CD14-positive monocyte (primary cell): ENCODE data around the gene HSPA4. TPM values are rescaled to one million over a fixed set of nuclear protein-coding genes. Genes with fewer than 3 reads are reported as not detected.

Experiments
- DNase-seq, 3 donors: peaks; one replicate each; pipeline ENCODE4 v3.0.0-alpha.2; 2011 to 2022
- H2AFZ ChIP-seq: 2 replicates; pipeline ENCODE4 v1.6.0; 2012; ENCODE audit warnings: mild to moderate bottlenecking, low read depth, low read length, inconsistent platforms; ENCODE audit not compliant: insufficient read depth, poor library complexity, severe bottlenecking
- H3K27ac ChIP-seq, 2 donors: 1 replicate in 1 of 2; 2 replicates in 1 of 2; pipeline ENCODE4 v1.5.1; 2012 to 2013; ENCODE audit warnings: low read length in 2 of 2, control low read depth in 1 of 2, inconsistent platforms in 1 of 2, low read depth in 1 of 2, mild to moderate bottlenecking in 1 of 2
- H3K27me3 ChIP-seq, 2 donors: one replicate each; pipeline versions ENCODE4 v1.6.0 to v1.6.1; 2011 to 2013; ENCODE audit warnings: low read length in 2 of 2; ENCODE audit not compliant: control insufficient read depth in 2 of 2, insufficient read depth in 2 of 2
- H3K36me3 ChIP-seq, 2 donors: replicated peaks in 1 of 2; 1 replicate in 1 of 2; 2 replicates in 1 of 2; pipeline versions ENCODE4 v1.5.1 to v1.6.1; 2012 to 2013; ENCODE audit warnings: low read length in 2 of 2, control low read depth in 1 of 2, inconsistent platforms in 1 of 2, mild to moderate bottlenecking in 1 of 2; ENCODE audit not compliant: insufficient read depth in 2 of 2, control insufficient read depth in 1 of 2
- H3K4me1 ChIP-seq, 2 donors: 1 replicate in 1 of 2; 2 replicates in 1 of 2; pipeline versions ENCODE4 v1.5.1 to v1.6.1; 2012 to 2013; ENCODE audit warnings: low read length in 2 of 2, control low read depth in 1 of 2, inconsistent platforms in 1 of 2, mild to moderate bottlenecking in 1 of 2, moderate library complexity in 1 of 2; ENCODE audit not compliant: insufficient read depth in 2 of 2, control insufficient read depth in 1 of 2
- H3K4me2 ChIP-seq: replicated peaks from 2 replicates; pipeline ENCODE3; 2012; ENCODE audit warnings: low read length, moderate library complexity, mild to moderate bottlenecking; ENCODE audit not compliant: poor library complexity, severe bottlenecking; ENCODE audit errors: extremely low read depth
- H3K4me3 ChIP-seq, 3 experiments: fragments of 200-600 bp in 1 of 3; sonication (generic) in 1 of 3; replicated peaks in 1 of 3; 1 replicate in 2 of 3; 2 replicates in 1 of 3; pipeline ENCODE4 v1.5.1; 2011 to 2013; ENCODE audit warnings: low read length in 3 of 3, mild to moderate bottlenecking in 3 of 3, control low read depth in 2 of 3, low read depth in 2 of 3, inconsistent platforms in 1 of 3, moderate library complexity in 1 of 3
- H3K79me2 ChIP-seq: 2 replicates; pipeline ENCODE4 v1.6.0; 2012; ENCODE audit warnings: mild to moderate bottlenecking, control low read depth, inconsistent platforms, low read length, moderate library complexity; ENCODE audit not compliant: insufficient read depth
- H3K9ac ChIP-seq: 2 replicates; pipeline ENCODE4 v1.6.0; 2017; ENCODE audit warnings: low read length, mild to moderate bottlenecking; ENCODE audit not compliant: insufficient read depth, poor library complexity, severe bottlenecking
- H3K9me3 ChIP-seq, 2 donors: replicated peaks in 1 of 2; 1 replicate in 1 of 2; 2 replicates in 1 of 2; pipeline versions ENCODE4 v1.5.1 to v1.6.1; 2012 to 2013; ENCODE audit warnings: low read length in 2 of 2, control low read depth in 1 of 2; ENCODE audit not compliant: control insufficient read depth in 1 of 2, insufficient read depth in 1 of 2
- H4K20me1 ChIP-seq: 2 replicates; pipeline ENCODE4 v1.6.0; 2012; ENCODE audit warnings: mild to moderate bottlenecking, low read length, control low read depth, moderate library complexity; ENCODE audit not compliant: insufficient read depth
- H3K27ac Mint-ChIP-seq, 7 donors: one replicate each; pipeline ENCODE4 v1.8.0; 2020; ENCODE audit warnings: mild to moderate bottlenecking in 7 of 7, mixed read lengths in 7 of 7, moderate library complexity in 6 of 7, inconsistent platforms in 2 of 7
- H3K27me3 Mint-ChIP-seq, 3 donors: one replicate each; pipeline ENCODE4 v1.8.0; 2021 to 2022; ENCODE audit warnings: low read depth in 3 of 3, mild to moderate bottlenecking in 3 of 3, mixed read lengths in 3 of 3, moderate library complexity in 3 of 3, inconsistent platforms in 1 of 3
- H3K36me3 Mint-ChIP-seq, 2 donors: one replicate each; pipeline ENCODE4 v1.8.0; 2020; ENCODE audit warnings: mixed read lengths in 2 of 2, inconsistent platforms in 1 of 2, mild to moderate bottlenecking in 1 of 2
- H3K4me1 Mint-ChIP-seq: one replicate; pipeline ENCODE4 v1.8.0; 2020; ENCODE audit warnings: mild to moderate bottlenecking, mixed read lengths
- H3K4me3 Mint-ChIP-seq, 2 donors: one replicate each; pipeline ENCODE4 v1.8.0; 2020; ENCODE audit warnings: mild to moderate bottlenecking in 2 of 2, mixed read lengths in 2 of 2, moderate library complexity in 1 of 2
- H3K9me3 Mint-ChIP-seq, 7 donors: one replicate each; pipeline ENCODE4 v1.8.0; 2020 to 2022; ENCODE audit warnings: mixed read lengths in 7 of 7, mild to moderate bottlenecking in 6 of 7, moderate library complexity in 6 of 7, inconsistent platforms in 2 of 7
- CTCF ChIP-seq: fragments of 200-600 bp; IDR thresholded peaks from one replicate; pipeline ENCODE4 v1.8.0; 2022; ENCODE audit warnings: antibody characterized with exemption, mild to moderate bottlenecking
- WGBS: methylation state at CpG from one replicate; pipeline ENCODE4 v1.1.5; 2013; ENCODE audit warnings: missing lambda C conversion rate; ENCODE audit not compliant: insufficient coverage; 5-methylcytosine and 5-hydroxymethylcytosine counted together
- intact Hi-C, 2 donors: fragments of 100-400 bp; cut with micrococcal nuclease; formaldehyde crosslinking; loops; one replicate each; pipeline versions ENCODE4 v1.15.0 to v1.15.1; 2023
- polyA plus RNA-seq, 3 donors: library from polyadenylated mRNA; depleted of rRNA in 1 of 3; unstranded in 2 of 3; stranded (reverse) in 1 of 3; fragments of 300-500 nt in 2 of 3; fragments of >200 nt in 1 of 3; fragmentation: Illumina TruSeq in 2 of 3; gene quantifications; 1 replicate in 2 of 3; 2 replicates in 1 of 3; pipeline ENCODE4 v1.2.3, GENCODE V29; 2012 to 2021

The HSPA4 gene
- polyA plus RNA-seq, 3 donors = 15.7 to 52.0 (median 27.7) TPM

DNA sequence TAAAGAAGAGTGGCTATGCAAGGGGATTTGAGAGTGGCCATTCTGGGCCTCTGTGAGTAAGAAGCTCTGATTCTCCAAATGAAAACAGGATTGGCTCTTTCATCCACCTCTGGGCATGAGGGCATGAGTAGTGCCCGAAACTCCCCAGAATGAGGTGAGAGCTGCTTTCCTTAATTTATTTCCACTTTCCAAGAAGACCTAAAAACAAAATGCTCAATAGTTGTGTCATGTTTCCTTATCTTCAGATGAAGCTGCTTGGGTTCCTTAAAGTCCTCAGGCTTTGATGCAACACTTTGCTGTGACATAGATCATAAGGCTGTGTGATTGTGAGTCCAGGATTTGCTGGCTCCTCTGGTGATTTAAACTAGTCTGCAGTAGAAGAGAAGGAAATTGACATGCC, 22.4 kb upstream of the HSPA4 start:
- Mint-ChIP-seq H3K36me3 (no peaks in the 10 kb centered on the region), H3K27ac (no peak overlapping the region), H3K27me3 (peaks cover 0 to 8% (median 2%) of the 10 kb centered on the region in 3 donors), H3K4me1 (peaks cover 18% of the 10 kb centered on the region), H3K4me3 (no peak overlapping the region), H3K9me3 (no peaks in the 10 kb centered on the region)
- Histone ChIP-seq H3K4me3 (no peak overlapping the region), H3K9me3 (no peaks in the 10 kb centered on the region), H3K4me2 (no peak overlapping the region), H3K9ac (no peak overlapping the region), H3K79me2 (peaks cover 14% of the 10 kb centered on the region), H3K27ac (no peak overlapping the region), H3K36me3 (no peaks in the 10 kb centered on the region), H3K27me3 (no peaks in the 10 kb centered on the region), H3K4me1 (peaks cover 13% of the 10 kb centered on the region in 2 donors), H2AFZ (no peak overlapping the region), H4K20me1 (no peaks in the 10 kb centered on the region)
- no peak for DNase-seq
- intact Hi-C loops = loop anchor here in 1 of 2 donors (5.0 kb wide), 1 partner anchor 67 kb away; the partner anchor contains the start of gene AFF4
- no CpG with 5 or more reads among the region's 1 CpG for WGBS
- no peak for TF ChIP-seq CTCF

- TF ChIP-seq CTCF = no peak
- Histone ChIP-seq H3K9me3 (no peaks in the 10 kb centered on the region), H3K27me3 (no peaks in the 10 kb centered on the region), H3K9ac (no peak overlapping the region), H3K4me3 (no peak overlapping the region), H3K27ac (no peak overlapping the region), H3K4me1 (peaks cover 3 to 7% of the 10 kb centered on the region in 2 donors), H3K36me3 (no peaks in the 10 kb centered on the region), H4K20me1 (no peaks in the 10 kb centered on the region), H3K4me2 (no peak overlapping the region), H2AFZ (no peak overlapping the region), H3K79me2 (peaks cover 3% of the 10 kb centered on the region)
- no peak overlapping the region for H3K4me3 Mint-ChIP-seq
- no peaks in the 10 kb centered on the region for H3K36me3 Mint-ChIP-seq
- no peak for DNase-seq
- no peak overlapping the region for H3K27ac Mint-ChIP-seq
- WGBS = no CpG with 5 or more reads among the region's 2 CpGs
- H3K4me1 Mint-ChIP-seq = peaks cover 13% of the 10 kb centered on the region
- intact Hi-C loops = no loop called here
- H3K27me3 Mint-ChIP-seq = peaks cover 0 to 8% (median 4%) of the 10 kb centered on the region in 3 donors
- H3K9me3 Mint-ChIP-seq = peaks cover 0 to under 1% (median 0%) of the 10 kb centered on the region in 7 donors
Measured at GRCh38 chr5:133030343-133031005, 21.3 kb upstream of the HSPA4 start.
